Hematopoietic multipotent progenitor cell treated with erythropoietin and hydrocortisone succinate and interleukin-3 and kit ligand, for 15 days (in vitro differentiated cells): ENCODE data around the gene AGER.
"Not testable (repeated sequence)": the region's sequence is repeated elsewhere in the genome, so short reads cannot be mapped to it uniquely, and the experiment has no call there.

Experiments
- DNase-seq: peaks from one replicate; pipeline ENCODE4 v3.0.0-alpha.2; 2015; ENCODE audit warnings: low spot score

AGER gene

DNA sequence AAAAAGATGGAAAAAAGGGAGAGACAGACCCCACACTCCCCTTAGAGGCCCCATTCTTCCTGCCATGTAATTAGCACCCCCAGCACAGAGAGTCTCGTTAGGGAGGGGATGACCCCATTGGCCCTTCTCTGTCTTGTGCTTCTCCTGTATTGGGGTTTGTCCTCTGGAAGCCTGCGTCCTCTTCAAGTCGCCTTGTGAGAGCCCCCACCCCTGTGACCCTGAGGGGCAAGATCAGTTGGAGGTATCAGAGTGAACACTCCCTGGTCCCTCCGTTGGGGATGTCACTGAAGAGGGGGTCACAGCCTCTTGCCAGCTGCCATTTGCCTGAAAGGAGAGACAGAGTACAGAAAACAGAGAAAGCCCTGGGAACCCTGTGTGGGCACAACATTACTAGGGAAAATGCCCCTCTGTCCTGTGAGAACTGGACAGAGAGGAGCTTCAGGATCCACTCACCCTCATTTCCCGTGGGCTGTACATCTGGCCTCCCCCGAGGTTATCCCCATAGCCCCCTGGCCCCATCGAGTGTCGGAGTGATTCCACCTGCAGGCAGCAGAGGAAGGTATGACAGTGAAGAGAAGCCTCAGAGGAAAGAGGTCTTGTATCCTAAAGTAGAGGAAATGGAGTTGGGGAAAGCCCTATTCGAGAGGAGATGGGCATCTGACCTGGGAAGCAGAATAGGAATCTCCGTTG is 2.2 kb upstream of the AGER start:
- DNase-seq: not testable (repeated sequence)

DNA sequence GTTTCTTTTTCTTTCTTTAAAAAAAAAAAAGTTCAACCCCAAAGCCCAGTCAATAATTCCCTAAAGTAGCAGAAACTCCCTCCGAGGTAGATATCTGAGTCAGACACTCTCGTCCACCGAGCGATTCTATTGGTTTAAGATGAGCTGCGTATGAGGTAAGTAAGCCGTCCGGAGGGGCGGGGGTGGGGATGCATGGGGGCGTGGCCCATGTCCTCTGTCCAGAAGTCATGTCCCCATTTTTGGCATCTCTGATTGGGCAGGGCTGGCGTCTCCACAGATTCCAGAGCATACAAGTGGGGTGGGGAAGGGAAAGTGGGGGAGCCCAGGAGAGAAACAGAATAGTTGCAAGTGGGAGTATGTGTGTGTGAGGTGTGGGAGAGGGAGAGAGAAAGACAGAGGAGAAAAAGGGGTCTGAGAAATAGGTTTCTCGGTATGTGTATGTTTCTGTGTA is 1.7 kb upstream of the AGER start:
- DNase-seq: peak; percentile 93

DNA sequence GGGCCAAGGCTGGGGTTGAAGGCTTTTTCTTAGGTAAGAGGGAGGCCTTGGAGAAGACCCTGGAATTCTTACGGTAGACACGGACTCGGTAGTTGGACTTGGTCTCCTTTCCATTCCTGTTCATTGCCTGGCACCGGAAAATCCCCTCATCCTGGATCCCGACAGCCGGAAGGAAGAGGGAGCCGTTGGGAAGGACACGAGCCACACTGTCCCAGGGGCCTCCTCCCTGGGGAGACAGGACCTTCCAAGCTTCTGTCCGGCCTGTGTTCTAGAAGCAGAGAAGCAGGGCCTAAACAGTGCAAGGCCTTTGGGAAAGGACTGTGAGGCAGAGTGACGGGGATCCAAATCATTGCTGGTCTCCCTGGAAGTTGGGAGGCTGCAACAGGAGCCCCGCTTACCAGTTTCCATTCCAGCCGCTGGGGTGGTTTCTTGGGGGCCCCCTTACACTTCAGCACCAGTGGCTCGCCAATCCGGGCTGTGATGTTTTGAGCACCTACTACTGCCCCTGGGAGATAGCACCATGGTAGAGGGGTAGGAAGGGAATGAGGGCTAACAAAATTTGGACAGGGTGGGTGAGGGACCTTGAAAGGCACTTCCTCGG is 470 bp downstream of the AGER start:
- no peak for DNase-seq

DNA sequence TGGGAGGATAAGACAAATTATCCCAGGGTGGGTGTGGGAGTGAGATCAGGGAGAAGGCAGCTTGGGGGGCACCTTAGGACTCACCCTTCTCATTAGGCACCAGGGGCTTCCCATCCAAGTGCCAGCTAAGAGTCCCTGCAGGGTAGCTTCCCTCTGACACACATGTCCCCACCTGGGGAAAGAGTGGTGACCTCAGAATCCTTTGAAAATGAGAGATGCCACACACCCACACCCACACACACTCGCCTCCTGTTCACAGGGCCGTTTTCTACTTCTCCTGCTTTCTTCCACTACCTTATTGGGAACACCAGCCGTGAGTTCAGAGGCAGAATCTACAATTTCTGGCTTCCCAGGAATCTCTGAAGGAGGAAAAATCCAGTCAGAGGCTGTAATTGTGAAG is 1.0 kb downstream of the AGER start:
- DNase-seq: no peak

DNA sequence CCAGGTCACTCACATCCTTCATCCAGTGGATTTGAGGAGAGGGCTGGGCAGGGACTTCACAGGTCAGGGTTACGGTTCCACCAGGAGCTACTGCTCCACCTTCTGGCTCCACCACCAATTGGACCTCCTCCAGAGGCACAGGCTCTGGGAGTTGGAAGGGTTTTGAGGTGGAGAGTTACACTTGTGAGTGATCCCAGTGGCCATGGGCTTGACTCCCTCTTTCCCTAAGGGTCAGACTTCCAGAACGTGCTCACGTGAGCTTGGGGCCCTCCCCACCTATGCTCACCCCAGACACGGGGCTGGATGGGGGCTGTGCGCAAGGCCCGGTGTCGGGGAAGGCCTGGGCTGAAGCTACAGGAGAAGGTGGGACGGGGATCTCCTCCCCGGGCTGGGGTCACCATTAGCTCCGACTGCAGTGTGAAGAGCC is 1.5 kb downstream of the AGER start:
- DNase-seq: no peak

DNA sequence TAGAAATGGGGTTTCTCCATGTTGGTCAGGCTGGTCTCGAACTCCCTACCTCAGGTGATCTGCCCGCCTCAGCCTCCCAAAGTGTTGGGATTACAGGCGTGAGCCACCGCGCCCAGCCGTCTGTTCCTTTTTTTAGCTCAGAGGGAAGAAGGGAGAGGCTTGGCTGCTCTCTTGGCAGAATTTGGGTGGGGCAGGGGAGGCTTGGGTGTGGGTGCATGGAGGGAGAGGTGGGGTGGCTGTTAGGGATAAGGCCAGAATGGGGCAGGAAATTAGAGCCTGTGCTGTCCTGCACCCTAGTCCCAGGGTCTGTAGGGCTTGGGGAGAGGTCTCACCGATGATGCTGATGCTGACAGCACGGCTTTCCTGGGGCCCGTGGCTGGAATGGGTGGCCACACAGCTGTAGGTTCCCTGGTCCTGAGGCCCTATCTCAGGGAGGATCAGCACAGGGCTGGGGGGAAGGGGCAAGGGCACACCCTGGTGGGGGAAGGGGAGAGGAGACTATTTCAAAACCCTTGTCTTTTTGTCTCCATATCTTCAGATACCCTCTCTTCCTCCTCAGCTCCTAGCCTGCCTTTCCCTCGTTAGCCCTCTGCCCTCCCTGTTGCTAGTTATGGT is 2.0 kb downstream of the AGER start:
- DNase-seq: peak; percentile 75

DNA sequence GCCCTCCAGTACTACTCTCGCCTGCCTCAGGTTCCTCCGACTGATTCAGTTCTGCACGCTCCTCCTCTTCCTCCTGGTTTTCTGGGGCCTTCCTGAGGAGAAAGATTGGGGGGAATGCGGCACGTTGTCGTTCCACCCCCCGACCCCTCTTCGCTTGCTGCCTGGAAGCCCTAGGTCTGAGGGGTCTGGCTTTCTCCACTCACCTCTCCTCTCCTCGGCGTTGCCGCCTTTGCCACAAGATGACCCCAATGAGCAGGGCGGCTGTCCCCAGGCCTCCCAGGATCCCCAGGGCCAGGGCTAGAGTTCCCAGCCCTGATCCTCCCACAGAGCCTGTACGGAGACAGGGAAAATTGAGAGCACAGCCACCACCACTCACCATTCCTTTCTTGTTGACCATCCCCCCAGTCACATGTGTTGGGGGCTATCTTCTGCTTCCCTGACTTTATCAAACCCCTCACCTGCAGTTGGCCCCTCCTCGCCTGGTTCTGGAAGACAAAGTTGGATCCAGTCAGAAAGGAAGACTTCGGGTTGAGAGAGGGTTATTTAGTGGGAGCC is 2.8 kb downstream of the AGER start:
- no peak for DNase-seq

DNA sequence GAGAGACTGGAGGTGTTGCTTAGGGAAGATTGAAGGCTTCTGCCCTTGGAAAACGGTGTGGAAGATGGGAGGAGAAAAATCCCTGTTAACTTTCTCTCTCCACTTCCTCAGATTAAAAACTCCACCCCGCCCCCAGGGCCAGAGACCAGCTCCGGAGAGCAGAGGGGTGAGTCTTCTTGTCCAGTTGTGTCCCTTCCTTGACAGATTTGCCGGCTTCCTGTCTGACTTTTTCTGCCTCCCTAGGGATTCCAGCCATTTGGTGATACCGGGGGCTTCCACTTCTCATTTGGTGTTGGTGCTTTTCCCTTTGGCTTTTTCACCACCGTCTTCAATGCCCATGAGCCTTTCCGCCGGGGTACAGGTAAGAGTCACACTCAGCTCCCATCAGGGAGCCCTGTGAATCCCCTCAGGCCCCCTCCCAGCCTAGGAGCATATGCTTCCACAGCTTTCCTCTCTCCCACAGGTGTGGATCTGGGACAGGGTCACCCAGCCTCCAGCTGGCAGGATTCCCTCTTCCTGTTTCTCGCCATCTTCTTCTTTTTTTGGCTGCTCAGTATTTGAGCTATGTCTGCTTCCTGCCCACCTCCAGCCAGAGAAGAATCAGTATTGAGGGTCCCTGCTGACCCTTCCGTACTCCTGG is 4.2 kb downstream of the AGER start:
- DNase-seq: no peak

DNA sequence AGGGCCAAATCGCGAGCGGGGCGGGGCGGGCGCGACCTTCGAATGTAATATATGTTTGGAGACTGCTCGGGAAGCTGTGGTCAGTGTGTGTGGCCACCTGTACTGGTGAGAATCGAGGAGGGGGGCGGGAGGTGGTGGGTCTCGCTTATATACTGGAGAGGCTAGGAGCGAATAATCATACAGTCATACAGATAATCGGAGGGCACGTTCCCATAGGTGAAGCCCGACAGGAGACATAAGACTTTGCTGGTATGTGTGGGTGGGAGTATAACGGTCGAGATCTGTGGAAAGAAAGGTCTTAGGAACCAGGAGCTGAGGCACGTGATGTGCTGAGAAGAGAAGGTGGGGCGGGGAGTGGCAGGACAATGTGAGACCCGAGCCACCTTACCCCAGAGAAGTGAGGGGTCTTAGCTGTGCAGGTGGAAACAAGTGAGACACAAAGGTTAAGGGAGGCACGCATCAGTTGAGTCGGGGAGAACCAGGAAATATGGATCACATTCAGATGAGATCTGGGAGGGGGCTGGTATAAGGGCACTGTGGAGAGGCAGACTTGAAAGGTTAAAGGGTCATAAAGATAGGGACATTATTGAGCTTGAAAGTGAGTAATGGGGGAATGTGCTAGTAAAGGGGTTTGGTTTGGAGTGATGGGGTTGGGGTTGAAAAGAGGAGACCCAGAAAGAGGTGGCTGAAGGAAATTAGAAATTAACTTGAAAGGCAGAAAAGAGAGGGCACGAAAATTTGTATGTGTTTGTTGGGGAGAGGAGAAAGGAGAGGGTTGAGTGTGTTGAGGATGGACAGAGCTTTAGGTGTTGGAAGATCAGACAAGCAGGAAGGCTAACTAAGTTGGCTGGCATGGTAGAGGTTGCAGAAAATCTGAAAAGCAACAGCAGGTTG is 5.3 kb downstream of the AGER start:
- no peak for DNase-seq

DNA sequence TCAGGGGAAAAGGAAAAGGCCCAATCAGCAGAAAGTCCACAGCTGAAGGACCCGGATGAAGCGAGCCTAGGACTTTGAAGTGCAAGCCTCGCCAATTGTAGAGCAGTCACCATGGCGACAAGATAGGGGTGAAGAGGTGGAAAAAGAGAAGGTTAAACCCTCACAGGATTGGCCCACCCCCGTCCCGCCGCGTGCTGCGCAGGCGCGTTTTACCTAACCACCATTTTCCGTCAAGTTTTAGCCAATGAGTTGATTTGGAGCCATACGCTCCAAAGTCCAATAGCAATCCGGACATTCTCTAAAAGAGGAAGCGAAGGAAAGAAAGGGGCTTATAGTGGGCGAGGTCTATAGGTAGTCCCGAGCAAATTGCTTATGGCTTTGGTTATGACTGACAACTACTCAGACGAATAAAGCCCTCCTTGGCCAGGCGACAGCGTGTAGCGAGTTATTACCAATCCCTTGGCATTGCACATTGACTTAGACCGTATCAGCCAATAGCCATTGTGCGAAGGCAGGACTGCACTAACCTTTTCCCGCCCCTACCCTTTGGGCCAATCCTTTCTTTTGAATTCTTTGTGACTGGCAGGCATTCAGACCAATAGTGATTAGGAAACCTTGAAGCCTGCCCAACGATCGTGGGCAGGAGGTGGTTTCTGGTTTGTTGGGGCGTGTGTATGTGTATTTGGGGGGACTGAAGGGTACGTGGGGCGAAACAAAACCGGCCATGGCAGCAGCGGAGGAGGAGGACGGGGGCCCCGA is 6.1 kb downstream of the AGER start, which contains the start of gene RNF5:
Gene RNF5, plus strand, starts transcription at position 618 of the 759 bp plus-strand sequence. Its CDS starts 107 bp downstream, at position 725.
- peak; percentile 100 for DNase-seq

DNA sequence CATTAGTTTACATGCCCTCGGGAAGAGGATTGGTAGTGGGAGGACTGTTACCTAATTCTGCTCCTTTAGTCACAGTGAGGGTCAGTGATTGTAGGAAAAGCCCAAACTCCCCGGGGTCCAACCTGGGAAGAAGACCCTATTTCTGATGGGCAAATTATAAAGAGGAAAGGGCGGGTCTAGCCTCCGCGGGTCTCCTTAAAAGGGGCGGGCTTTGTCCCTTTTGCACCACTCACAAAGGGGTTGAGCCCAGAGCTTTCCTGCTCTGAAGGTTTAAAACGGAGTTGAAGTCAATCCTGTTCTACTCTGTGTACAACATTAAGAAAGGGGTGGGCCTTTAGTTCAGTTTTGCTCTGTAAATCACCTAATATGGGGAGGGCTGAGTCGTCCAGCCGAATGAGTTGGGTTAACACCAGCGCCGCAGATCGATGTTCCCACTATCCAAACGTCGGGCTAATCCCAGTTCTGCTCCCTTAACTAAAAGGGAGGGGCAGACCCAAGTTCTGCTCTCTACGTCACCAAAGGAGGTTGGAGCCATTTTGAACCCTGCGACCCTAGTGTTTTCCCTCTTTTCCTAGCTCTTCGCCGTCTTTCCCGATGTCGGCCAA is 6.8 kb downstream of the AGER start:
- no peak for DNase-seq

DNA sequence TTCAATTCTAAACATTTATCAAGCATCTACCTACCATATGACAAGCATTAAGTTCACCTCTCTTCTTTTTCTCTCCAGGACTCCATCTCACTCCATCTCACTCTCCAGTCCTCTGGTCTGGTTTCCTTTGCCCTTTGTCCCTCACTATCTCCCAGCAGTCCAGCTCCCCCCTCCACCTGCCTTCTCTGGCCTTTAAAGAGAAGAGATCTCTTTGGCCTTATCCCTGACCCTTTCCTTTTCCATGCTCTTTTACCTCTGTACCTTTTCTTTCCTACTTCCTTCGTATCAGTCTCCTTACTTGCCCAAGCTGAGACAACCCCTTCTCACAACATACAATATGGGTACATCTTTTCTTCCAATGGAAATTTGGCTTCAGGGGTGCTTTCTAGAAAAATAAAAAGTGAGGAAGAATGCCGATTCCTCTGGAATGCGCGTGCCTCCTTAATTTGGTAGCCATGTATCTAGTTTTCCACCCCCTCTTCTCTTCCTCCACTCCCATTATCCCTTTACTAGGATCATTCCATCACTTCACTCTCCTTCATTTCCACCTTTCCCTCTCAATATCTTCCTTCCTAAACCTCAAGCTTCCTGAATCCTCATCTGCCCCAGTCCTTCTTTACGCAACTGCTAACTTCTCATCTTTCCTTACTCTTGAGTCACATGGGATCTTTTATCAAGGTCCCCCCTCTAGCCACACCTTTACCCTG is 7.4 kb downstream of the AGER start:
- DNase-seq: no peak

DNA sequence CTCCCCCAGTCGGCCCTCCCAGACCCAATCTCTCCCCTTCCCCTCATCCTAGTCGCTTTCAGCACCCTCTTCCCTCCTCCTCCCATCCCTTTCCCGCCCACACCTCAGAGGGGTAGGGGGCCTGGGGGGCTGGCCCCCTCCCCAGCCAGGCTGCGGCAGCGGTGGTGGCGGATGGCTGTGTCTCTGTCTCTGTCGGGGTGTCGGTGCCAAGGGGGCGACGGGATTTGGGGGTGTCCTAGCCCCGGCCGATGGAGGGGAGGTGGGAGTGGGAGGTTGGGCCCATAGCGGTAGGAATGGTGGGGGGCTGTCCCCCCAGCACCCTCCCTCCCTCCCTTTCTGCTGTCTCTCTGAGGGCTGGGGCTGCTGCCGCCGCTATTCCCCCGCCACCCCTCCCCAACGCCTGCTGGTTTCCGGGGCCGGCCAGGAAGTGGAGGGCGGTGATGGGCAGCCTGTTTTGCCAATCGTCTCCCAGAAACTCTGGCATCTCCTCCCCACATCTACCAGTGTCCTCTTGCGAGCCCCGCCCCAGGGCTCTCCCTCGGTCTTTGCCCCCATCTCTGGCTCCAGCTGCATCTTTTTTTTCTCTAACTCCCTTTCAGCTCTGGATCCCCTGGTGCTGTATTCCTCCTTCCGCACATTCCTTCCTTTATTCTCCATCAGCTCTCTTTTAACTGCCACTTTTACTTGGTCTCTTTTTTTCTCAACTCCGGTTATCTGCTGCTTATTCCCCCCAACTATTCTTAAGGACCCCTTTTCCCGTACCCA is 8.2 kb downstream of the AGER start, which contains the start of gene AGPAT1:
Gene AGPAT1, minus strand, starts transcription at position 374 of the 765 bp plus-strand sequence. CDS start 4,588 bp downstream, outside the sequence.
- DNase-seq: peak; percentile 96

DNA sequence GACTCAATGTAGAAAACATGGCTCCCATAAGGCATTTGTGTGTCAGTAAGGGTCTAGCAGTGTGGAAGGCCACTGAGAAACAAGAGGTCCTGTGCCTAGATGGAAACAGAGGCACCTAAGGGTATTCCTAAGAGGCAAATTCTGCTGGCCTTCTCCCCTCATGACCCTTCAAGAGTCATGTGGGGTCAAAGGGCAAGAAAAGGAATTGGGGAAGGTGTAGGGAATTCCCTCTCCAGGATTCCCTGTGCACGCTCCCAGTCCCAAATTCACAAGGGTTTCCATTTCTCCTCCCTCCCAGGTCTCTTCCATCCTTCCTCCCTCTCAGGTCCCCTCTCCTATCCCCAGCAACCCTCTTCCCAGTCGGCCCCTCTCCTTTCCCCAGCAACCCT is 8.7 kb downstream of the AGER start:
- no peak for DNase-seq

DNA sequence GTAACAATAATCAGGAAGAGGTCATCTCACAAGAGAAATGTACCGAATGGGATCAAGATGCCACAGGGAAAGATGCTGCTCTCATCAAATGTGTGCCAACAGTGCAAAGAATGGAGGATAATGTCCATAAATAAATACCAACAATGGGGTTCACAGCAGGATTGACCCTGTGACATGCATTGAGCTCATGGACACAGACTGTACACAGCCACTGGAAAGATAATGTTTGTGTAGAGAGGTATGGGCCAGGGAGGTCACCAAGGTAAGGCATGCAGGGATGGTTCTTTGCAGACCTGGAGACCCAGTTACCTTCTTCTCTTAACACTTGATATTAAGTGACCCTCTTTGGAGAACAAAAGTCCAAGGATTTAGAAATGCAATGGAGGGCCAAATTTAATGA is 9.6 kb downstream of the AGER start:
- DNase-seq: no peak

DNA sequence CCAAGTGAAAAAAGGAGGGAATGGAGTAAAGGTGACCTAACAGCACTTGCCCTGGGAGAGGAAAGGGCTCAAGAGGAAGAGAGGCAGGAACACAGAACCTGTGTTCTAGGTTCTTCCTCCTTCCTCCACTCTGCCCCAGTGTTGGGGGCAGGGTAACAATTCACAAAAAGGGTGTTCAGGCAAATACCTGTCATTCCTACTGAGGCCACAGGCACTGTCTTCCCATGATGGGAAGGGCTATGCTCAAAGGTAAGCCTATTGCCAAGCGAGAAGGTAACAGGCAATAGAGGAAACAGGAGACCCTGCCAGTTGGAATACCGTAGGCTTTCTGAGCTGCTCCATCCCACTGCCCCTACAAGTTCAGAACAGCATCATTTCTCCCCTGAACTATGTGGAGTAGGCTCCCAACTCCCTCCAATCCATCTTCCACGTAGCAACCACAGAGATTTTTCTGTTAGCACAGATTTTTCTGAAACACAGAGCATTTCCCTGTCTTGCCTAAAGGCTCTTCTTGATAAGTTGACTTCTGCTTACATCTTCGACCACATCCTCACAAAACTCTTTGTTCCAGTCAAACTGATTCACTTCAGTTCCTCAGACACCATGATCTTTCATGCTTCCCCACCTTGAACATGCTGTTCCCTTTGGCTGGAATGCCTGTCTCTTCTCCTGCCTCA is 10.9 kb downstream of the AGER start:
- no peak for DNase-seq

DNA sequence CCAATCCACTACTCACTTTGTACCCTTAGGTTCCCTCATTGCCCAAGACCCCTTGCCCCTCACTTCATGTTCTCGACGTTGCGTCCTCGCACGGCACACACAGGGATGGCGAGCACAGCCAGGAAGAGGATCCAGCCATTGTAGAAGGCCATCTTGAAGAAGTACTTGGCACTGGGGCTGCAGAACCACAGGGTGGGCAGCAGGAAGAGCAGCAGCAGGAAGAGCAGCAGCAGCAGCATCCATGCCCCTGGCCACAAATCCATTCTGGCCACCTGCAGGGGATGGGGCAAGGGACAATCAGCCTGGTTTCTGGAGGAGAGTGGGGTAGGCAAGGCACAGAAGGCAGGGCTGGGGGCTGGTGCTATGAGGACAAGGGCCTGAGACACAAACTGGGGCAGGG is 12.8 kb downstream of the AGER start:
- no peak for DNase-seq

DNA sequence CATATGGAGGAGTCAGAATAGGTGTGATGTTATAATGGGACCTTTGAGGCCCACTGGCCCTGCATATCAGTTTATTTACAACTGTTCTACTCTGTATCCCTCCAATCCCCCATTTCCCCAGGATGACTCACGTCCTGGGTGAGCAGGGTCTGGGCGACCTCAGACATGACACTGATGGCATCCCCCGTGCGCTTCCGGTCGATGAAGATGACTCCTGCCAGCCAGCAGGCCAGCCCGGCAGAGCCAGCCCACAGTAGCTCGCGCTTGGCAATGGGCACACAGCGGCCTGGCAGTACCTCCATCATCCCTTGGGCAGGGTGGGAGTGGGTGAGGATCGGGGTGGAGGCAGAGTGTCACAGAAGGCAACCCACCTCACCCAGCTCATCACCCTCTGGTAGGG is 13.8 kb downstream of the AGER start:
- no peak for DNase-seq
